Measurements from ENCODE around the gene ADA.

ADA gene

DNA sequence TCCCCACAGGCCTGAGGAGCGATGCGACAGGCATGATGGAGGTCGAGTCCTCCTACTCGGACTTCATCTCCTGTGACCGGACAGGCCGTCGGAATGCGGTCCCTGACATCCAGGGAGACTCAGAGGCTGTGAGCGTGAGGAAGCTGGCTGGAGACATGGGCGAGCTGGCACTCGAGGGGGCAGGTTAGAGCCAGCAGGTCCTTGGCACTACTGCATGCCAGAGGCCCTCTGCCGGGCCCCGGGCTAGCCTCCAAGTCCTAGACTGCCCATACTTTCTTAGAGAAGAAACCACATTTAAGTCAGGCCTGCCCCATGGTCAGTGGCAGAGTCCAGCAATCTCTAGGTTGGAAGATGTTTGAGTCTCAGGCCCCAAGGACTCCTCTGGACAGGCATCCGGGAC, 37.0 kb downstream of the ADA start:
- no peak for ATAC-seq
- TF ChIP-seq RARB (CRISPR knock-in tag; IDR thresholded peaks at IDR 0.05): no peak
- TF ChIP-seq ZFP3 (CRISPR knock-in tag; IDR thresholded peaks at IDR 0.05): no peak
- no peak for TF ChIP-seq OSR1 (CRISPR knock-in tag; IDR thresholded peaks at IDR 0.05)
- TF ChIP-seq, protein P1, sequence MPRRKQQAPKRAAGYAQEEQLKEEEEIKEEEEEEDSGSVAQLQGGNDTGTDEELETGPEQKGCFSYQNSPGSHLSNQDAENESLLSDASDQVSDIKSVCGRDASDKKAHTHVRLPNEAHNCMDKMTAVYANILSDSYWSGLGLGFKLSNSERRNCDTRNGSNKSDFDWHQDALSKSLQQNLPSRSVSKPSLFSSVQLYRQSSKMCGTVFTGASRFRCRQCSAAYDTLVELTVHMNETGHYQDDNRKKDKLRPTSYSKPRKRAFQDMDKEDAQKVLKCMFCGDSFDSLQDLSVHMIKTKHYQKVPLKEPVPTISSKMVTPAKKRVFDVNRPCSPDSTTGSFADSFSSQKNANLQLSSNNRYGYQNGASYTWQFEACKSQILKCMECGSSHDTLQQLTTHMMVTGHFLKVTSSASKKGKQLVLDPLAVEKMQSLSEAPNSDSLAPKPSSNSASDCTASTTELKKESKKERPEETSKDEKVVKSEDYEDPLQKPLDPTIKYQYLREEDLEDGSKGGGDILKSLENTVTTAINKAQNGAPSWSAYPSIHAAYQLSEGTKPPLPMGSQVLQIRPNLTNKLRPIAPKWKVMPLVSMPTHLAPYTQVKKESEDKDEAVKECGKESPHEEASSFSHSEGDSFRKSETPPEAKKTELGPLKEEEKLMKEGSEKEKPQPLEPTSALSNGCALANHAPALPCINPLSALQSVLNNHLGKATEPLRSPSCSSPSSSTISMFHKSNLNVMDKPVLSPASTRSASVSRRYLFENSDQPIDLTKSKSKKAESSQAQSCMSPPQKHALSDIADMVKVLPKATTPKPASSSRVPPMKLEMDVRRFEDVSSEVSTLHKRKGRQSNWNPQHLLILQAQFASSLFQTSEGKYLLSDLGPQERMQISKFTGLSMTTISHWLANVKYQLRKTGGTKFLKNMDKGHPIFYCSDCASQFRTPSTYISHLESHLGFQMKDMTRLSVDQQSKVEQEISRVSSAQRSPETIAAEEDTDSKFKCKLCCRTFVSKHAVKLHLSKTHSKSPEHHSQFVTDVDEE (CRISPR knock-in tag; IDR thresholded peaks at IDR 0.05): no peak
- TF ChIP-seq, protein P2, sequence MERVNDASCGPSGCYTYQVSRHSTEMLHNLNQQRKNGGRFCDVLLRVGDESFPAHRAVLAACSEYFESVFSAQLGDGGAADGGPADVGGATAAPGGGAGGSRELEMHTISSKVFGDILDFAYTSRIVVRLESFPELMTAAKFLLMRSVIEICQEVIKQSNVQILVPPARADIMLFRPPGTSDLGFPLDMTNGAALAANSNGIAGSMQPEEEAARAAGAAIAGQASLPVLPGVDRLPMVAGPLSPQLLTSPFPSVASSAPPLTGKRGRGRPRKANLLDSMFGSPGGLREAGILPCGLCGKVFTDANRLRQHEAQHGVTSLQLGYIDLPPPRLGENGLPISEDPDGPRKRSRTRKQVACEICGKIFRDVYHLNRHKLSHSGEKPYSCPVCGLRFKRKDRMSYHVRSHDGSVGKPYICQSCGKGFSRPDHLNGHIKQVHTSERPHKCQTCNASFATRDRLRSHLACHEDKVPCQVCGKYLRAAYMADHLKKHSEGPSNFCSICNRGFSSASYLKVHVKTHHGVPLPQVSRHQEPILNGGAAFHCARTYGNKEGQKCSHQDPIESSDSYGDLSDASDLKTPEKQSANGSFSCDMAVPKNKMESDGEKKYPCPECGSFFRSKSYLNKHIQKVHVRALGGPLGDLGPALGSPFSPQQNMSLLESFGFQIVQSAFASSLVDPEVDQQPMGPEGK (CRISPR knock-in tag; IDR thresholded peaks at IDR 0.05; ENCODE audit: borderline replicate concordance): no peak
- TF ChIP-seq ZC3H10 (CRISPR knock-in tag; IDR thresholded peaks at IDR 0.05): no peak
- TF ChIP-seq ARNTL (CRISPR knock-in tag; IDR thresholded peaks at IDR 0.05; ENCODE audit: borderline replicate concordance, low read depth): no peak
- no peak for TF ChIP-seq BACH2 (CRISPR knock-in tag; IDR thresholded peaks at IDR 0.05; ENCODE audit: borderline replicate concordance)
- no peak for TF ChIP-seq PPARA (CRISPR knock-in tag; IDR thresholded peaks at IDR 0.05; ENCODE audit: borderline replicate concordance)
- TF ChIP-seq ISL1 (CRISPR knock-in tag; IDR thresholded peaks at IDR 0.05): no peak
- TF ChIP-seq ZNF8 (CRISPR knock-in tag; IDR thresholded peaks at IDR 0.05): no peak
- TF ChIP-seq ZNF70 (CRISPR knock-in tag; IDR thresholded peaks at IDR 0.05): no peak
- TF ChIP-seq ZNF565 (CRISPR knock-in tag; conservative IDR thresholded peaks at IDR 0.05; ENCODE audit: low read depth): no peak
- no peak for TF ChIP-seq TCF4 (CRISPR knock-in tag; IDR thresholded peaks at IDR 0.05; ENCODE audit: borderline replicate concordance)
- TF ChIP-seq SNAI2 (CRISPR knock-in tag; IDR thresholded peaks at IDR 0.05): no peak
- no peak for TF ChIP-seq CSDC2 (CRISPR knock-in tag; IDR thresholded peaks at IDR 0.05)
- TF ChIP-seq, protein P3, sequence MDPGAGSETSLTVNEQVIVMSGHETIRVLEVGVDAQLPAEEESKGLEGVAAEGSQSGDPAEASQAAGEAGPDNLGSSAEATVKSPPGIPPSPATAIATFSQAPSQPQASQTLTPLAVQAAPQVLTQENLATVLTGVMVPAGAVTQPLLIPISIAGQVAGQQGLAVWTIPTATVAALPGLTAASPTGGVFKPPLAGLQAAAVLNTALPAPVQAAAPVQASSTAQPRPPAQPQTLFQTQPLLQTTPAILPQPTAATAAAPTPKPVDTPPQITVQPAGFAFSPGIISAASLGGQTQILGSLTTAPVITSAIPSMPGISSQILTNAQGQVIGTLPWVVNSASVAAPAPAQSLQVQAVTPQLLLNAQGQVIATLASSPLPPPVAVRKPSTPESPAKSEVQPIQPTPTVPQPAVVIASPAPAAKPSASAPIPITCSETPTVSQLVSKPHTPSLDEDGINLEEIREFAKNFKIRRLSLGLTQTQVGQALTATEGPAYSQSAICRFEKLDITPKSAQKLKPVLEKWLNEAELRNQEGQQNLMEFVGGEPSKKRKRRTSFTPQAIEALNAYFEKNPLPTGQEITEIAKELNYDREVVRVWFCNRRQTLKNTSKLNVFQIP (CRISPR knock-in tag; IDR thresholded peaks at IDR 0.05; ENCODE audit: borderline replicate concordance, low read depth): no peak
- TF ChIP-seq ESRRG (CRISPR knock-in tag; IDR thresholded peaks at IDR 0.05): no peak

DNA sequence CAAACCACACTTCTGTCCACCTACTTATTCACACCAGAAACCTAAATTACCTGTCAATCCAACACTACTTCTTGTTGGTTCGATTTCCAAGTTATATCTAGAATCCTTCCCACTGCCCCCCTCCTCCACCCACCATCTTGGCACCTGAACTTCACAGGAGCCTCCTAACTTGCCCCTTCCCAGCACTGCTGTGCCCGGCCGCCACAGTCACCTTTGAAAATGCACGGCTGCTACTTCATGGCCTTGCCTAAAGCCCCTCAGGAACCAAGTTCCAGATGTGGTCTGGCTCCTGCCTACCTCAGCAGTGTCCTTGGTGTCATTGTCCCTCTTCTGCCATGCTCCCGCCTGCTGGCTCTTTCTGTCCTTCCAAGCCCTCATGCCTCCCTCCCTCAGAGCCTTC, 37.9 kb downstream of the ADA start:
- ATAC-seq: no peak
- TF ChIP-seq TCF4 (CRISPR knock-in tag; IDR thresholded peaks at IDR 0.05; ENCODE audit: borderline replicate concordance): no peak
- TF ChIP-seq, protein P2 (CRISPR knock-in tag; IDR thresholded peaks at IDR 0.05; ENCODE audit: borderline replicate concordance): no peak
- TF ChIP-seq, protein P3 (CRISPR knock-in tag; IDR thresholded peaks at IDR 0.05; ENCODE audit: borderline replicate concordance, low read depth): no peak
- TF ChIP-seq OSR1 (CRISPR knock-in tag; IDR thresholded peaks at IDR 0.05): no peak
- no peak for TF ChIP-seq GLIS3 (CRISPR knock-in tag; IDR thresholded peaks at IDR 0.05)
- TF ChIP-seq, protein P4, sequence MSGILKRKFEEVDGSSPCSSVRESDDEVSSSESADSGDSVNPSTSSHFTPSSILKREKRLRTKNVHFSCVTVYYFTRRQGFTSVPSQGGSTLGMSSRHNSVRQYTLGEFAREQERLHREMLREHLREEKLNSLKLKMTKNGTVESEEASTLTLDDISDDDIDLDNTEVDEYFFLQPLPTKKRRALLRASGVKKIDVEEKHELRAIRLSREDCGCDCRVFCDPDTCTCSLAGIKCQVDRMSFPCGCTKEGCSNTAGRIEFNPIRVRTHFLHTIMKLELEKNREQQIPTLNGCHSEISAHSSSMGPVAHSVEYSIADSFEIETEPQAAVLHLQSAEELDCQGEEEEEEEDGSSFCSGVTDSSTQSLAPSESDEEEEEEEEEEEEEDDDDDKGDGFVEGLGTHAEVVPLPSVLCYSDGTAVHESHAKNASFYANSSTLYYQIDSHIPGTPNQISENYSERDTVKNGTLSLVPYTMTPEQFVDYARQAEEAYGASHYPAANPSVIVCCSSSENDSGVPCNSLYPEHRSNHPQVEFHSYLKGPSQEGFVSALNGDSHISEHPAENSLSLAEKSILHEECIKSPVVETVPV (CRISPR knock-in tag; IDR thresholded peaks at IDR 0.05): no peak
- no peak for TF ChIP-seq ZFP3 (CRISPR knock-in tag; IDR thresholded peaks at IDR 0.05)
- TF ChIP-seq ZNF8 (CRISPR knock-in tag; IDR thresholded peaks at IDR 0.05): no peak
- TF ChIP-seq ZFP30 (CRISPR knock-in tag; IDR thresholded peaks at IDR 0.05): no peak
- TF ChIP-seq, protein P5, sequence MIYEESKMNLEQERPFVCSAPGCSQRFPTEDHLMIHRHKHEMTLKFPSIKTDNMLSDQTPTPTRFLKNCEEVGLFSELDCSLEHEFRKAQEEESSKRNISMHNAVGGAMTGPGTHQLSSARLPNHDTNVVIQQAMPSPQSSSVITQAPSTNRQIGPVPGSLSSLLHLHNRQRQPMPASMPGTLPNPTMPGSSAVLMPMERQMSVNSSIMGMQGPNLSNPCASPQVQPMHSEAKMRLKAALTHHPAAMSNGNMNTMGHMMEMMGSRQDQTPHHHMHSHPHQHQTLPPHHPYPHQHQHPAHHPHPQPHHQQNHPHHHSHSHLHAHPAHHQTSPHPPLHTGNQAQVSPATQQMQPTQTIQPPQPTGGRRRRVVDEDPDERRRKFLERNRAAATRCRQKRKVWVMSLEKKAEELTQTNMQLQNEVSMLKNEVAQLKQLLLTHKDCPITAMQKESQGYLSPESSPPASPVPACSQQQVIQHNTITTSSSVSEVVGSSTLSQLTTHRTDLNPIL (CRISPR knock-in tag; IDR thresholded peaks at IDR 0.05; ENCODE audit: low read depth): no peak
- TF ChIP-seq, protein P1 (CRISPR knock-in tag; IDR thresholded peaks at IDR 0.05): no peak

Measured in SK-N-SH treated with all-trans-retinoic acid at 6 μM for 48 hours (cell line).